NCI-H69 (cell line): ENCODE results near the gene MAGIX.
"Not testable (repeated sequence)": the region's sequence is repeated elsewhere in the genome, so short reads cannot be mapped to it uniquely, and the experiment has no call there.

ENCODE experiments used
- DNase-seq: peaks from one replicate; lab custom pipeline; 2025; lab: John Stamatoyannopoulos, UW

Gene MAGIX

DNA sequence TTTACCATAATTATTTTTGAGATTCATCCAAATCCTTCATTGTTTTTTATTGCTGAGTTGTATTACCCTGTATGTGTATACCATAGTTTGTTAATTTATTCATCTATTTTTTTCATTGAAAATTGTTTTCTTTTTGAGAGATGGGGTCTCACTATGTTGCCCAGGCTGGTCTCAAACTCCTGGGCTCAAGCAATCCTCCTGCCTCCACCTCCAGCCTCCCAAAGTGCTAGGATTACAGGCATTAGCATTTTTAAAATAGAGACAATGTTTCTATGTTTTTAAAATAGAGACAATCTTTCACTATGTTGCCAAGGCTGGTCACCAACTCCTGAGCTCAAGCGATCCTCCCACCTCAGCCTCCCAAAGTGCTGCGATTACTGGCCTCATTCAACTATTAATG is 1.6 kb upstream of the MAGIX start:
- no peak for DNase-seq

DNA sequence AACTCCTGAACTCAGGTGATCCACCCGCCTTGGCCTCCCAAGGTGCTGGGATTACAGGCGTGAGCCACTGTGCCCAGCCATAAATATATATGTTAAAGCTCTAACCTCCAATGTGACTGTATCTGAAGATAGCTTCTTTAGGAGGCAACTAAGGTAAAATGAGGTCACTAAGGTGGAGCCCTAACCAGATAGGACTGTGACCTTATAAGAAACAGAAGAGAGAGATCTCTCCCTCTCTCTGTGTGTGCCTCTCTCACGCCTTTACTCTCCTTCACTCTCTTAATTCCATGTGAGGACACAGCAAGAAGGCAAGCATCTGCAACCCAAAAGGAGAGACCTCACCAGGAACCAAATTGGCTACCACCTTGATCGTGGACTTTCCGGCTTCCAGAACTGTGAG is 926 bp upstream of the MAGIX start:
- DNase-seq, result no peak

DNA sequence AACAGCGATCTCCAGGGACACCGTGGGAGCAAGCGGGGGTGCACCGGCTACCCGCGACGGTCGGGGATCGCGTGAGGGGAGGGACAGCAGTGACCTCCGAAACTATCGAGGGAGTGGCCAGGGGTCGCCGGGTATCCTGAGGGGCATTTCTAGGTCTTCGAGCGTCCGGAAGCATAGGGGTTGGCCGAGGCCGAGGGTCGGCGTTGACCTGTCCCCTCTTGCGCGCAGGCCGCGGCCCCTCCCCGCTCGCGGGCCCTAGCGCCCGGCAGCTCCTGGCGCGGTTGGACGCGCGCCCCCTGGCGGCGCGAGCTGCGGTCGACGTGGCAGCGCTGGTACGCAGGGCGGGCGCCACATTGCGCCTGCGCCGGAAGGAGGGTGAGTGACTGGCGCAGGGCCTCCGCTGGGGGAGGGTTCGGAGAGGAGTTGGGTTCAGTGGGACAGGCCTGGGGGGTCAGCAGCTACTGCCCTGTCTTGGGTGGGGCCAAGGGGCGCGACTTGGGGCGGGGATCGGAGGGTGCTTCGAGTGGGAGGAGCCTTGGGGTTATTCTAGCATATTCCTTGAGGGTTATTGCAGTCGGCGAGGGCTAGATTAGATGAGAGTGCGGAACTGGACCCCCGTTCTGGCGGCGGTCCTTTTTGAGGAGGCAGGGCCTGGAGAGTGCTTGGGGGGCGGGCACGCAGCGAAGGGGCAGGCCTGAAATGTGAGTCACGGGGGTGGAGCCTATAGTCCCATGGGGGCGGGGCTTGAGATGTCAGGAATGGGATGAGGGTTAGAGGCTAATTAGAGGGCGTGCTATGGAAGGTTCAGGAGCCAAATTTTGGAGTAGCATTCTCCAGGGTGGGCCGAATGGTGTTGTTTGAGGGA is 1.2 kb downstream of the MAGIX start:
- peak; percentile 86 for DNase-seq

DNA sequence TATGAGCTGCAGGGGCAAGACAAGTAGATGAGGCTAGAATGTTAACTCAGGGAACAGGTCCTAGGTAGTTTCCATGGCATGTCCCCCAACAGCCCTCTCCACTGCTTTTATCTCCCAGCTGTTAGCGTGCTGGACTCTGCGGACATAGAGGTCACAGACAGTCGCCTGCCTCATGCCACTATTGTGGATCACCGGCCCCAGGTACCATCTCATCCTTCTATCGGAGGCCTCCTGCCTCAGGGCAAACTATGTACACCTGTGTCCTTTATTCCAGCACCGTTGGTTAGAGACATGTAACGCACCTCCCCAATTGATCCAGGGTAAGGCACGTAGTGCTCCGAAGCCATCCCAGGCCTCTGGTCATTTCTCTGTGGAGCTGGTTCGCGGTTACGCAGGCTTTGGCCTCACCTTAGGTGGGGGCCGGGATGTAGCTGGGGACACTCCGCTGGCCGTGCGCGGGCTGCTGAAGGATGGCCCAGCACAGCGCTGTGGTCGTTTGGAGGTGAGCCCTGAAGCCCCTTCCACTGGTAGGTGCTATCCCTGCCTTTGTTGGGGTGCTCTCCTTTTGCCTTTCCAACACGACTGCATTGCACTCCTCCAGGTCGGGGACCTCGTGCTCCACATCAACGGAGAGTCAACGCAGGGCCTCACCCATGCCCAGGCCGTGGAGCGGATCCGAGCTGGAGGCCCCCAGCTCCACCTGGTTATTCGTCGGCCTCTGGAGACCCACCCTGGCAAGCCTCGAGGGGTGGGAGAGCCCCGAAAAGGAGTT is 2.2 kb downstream of the MAGIX start:
- DNase-seq, result no peak

DNA sequence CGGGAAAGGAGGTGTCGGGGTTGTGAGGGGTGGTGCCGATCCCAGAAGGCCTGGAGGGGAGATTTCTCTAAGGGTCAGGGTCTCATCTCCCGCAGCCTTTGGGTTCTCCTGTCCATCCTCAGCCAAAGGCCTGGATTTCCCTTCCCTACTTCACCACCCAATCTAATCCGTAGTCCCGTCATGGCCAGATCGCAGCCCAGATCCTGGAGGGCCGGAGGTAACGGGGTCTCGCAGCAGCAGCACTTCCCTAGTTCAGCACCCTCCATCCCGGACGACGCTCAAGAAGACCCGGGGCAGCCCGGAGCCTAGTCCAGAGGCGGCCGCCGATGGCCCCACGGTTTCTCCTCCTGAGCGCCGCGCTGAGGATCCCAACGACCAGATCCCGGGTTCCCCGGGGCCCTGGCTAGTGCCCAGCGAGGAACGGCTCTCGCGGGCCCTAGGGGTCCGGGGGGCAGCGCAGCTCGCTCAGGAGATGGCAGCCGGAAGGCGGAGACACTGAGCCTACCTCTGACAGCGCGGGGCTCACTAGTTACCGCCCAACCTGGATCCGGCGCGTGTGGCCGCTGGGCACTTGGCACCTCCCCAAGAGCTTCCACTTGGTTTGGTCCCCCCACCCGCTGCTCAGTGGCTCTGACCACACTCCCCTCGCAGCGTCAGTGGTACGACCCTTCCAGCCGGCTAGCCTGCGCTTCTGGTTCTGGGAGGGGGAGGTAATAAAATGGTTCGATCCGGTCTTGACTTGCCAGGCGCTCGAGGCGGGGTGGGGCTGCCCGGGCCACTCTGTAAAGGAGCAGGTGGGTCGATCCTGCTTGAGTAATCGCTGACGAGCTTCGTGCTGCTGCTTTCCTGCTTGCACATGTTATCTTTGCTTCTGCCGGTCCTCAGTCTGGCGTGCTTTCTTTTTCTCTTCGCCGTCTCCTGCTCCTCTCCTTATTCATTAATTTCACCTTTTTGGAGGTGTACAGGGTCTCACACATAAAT is 3.6 kb downstream of the MAGIX start:
- DNase-seq, result peak; percentile 97

DNA sequence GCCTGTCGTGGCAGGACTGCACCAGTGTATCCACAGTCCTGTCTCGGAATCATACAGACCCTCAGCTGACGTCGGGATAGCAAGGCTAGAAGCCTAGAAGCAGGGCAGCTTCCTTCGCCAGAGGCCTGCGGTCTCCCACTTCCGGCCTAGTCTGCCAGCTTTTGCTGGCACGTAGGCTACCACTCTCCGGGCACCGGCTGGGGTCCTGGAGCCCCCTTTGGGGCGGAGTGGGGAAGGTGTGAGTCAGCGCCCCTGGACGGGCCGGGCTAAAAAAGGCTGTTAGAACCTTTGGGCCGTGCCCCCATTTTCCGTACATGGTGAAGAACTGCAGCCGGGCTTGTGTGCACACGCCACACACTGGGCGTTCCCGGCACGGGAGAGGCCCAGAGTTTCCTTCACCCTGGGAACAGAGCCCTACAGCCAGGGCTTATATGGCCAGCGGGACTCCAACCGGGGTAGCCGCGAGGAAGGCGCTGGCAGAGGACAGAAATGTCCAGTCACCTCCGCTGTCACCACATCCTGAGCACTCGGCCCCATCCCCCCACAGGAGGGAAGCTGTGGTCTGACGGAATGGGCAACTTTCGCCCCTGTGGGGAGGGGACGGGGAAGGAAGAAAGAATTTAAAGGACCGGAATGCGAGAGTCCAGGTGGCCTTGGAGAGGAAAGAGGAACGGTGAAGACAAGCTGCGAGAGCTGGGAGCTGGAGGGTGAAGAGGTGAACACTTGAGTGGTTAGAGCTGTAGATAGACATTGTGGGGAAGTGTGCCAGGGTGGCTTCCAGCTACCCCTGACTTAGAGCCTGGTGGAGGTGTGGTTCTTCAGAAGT is 4.6 kb downstream of the MAGIX start:
- DNase-seq, result peak; percentile 71

DNA sequence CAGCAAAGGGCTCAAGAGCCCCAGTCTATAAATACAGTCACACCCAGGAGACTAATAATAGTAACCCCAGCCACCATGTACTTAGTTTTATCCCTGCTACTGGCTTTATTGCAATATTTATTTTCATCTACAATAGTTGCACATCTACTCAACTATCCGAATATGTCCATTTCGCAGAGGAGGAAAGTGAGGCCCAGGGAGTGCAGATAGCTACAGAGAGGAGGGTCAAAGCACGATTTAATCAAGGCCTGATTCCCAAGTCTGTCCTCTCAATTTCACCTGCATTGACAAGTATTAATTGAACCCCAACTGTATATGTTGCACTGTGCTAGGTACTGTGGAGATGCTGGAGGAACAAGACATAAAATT is 5.2 kb downstream of the MAGIX start:
- no peak for DNase-seq

DNA sequence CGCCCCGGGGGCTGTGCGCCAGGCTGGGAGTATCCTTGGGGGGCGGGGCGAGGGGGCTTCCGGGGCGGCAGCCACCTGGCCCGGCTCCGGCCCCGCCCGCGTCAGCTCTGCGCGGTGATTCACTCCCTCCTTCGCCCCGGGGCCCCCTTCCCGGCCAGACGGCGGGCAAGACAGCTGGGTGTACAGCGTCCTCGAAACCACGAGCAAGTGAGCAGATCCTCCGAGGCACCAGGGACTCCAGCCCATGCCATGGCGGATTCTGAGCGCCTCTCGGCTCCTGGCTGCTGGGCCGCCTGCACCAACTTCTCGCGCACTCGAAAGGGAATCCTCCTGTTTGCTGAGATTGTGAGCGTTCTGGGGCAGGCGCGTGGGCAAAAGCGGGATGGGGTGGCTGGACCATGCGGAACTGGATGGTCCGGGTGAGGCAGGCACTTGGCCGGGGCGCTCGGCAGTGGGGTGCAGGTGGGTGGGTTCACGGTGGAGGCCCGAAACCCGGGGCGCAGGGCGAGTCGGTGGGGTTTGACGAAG is 9.3 kb downstream of the MAGIX start, which contains the start of gene PLP2:
TSS of gene PLP2 (plus strand) at position 147 of the 528 bp plus-strand sequence. CDS start at position 250, 103 bp downstream.
- DNase-seq, result peak; percentile 79

DNA sequence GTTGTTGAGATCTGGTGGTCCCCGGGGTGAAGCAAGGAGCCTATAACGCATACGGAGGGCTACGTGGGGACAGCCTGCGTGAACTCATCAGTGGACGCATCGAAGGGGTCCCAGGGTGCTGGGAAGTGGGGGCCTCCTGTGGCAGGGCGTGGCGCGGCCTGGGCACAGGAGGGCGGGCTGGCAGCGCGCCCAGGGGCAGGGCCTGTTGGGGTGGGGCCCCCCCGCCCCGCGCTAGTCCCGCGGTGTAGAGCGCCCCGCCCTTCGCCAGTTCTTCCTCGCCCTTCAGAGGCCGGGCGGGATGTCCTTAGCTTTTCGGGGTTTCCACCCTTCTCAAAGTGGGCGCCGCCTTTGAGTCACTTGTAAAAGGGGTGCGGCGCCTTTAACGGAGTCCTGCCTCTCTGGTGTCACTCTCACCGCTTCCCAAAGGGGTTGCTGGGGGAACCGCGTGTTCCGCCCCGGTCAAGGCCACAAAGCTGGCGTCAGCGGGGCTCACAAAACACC is 9.8 kb downstream of the MAGIX start:
- peak; percentile 83 for DNase-seq

DNA sequence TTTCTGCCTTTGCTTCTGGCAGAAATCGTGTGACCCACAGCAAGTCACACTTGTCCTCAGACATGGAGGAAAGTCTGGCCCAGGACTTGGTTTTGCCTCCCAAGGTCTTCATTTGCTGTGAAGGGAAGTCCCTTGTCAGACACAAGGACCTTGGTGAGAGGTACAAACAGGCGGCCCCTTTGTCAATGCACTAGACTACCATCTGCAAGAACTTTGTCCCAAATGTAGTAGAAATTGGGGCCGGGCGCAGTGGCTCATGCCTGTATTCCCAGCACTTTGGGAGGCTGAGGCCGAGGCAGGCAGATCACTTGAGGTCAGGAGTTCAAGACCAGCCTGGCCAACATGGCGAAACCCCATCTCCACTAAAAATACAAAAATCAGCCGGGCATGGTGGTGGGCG is 11.0 kb downstream of the MAGIX start:
- DNase-seq, result not testable (repeated sequence)

DNA sequence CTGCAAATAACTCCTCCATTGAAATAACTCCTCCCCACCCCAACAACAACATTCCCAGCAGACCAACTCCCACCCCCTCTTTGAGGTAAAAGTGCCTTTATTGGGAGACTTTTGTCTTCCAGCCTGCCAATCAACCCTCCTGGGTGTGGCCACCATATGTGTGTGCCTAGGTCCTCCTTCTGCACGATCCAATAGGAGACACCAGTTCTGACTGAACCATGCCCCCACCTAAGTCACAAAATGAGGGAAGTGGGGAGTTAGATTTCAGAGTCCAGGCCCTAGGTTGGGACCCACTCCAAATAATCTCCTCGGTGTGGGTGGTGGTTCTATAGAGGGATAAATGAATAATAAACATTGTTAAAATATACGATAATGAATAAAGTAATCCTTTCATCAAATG is 12.2 kb downstream of the MAGIX start:
- no peak for DNase-seq

DNA sequence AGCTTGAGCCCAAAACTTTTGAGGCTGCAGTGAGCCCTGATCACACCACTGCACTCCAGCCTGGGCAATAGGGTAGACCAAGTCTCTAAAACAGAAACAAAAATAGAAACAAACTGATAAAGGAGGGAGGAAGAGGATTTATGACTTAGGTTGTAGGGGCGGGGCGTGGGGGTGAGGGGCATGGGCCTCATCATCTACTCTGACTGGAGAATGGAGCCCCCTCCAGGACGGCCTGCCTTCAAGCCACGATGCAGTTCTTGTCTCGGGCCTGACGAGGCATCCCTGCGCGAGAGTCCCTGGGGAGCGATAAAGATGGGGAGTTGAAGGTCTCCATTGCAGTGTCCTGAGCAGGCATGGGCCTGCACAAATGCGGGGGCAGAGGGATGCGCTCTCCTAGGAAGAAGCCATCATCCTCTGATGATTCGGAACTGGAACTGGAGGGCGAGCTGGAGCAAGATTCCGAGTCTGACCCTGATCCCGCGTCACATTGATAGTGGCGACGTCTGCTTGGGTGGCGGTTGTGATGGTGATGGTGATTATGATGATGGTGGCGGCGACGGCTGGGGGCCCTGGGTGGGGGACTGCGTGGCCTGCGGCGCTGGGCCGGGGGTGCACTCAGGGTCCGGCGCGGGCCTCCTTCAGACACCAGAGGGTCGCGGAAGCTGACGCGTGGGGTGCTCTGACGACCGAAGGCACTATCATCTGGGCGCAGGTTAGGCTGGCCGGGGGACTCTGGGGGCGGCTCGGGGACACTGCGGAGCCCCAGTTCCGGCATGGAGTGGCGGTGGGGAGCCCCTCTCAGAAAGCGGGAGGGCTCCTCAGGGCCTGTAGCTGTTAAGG is 13.1 kb downstream of the MAGIX start:
- DNase-seq, result no peak

DNA sequence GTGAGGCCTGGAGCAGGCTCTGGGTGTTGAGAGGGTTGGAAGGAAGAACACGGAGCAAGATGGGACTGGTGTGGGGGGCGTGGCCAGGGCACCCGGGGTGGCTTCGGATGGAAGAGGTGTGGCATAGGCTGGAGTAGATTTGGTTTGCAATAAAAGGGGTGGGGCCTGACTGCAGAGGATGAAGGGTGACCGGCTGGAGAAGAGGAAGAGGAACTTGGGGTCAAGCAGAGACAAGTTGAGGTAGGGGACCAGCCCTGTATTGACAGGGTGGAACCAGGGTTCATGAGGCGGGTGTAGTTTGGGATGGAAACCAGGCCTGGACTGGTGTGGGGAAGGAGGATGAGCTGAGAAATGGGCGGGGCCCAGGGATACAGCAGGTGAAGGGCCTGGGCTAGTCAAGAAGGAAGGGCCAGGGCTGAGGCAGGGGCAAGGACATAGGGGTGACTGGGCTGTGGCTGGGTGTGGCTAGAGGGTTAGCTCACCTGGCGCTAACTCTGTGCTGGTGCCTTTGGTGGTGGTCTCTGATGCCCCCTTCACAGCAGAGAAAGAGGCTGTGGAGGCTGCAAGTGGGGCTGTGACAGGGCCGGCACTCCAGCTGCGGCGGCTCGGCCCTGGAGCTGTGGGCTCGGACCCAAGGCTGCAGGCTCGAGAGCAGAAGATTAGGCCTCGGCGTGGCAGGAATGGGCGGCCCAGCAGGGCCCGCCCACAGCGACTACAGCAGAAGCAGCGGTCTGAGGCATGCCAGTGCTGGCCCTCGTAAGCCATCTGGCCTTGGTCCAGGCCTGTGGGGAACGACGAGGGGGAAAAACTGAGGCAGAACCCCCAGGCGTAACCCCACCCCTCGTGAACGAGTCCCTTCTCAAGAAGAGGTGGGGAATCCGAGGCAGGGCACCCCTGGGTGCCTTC is 14.1 kb downstream of the MAGIX start:
- no peak for DNase-seq

DNA sequence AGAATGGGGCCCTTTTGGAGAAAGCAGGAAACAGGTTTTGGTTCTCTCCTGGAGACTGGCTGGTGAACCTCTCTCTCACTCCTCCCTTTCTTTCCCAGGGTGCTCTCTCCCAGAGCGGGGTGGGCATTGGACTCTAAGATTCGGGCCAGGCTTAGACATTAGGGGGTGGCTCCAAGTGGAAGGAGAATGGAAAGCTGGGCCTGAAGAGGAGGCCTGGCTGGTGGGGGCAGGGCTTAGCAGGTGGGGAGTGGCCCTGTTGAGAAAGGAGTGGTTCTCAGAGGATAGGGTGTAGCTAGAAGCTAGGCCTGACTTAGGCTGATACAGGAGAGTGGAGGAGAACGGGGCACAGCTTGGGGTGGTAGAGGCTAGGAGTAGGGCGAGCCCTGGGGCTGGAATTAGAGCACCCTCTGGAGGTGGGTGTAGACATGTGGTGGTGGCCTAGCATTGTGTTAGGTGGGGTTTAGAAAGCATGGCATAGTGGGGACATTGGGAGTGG is 14.8 kb downstream of the MAGIX start:
- no peak for DNase-seq

DNA sequence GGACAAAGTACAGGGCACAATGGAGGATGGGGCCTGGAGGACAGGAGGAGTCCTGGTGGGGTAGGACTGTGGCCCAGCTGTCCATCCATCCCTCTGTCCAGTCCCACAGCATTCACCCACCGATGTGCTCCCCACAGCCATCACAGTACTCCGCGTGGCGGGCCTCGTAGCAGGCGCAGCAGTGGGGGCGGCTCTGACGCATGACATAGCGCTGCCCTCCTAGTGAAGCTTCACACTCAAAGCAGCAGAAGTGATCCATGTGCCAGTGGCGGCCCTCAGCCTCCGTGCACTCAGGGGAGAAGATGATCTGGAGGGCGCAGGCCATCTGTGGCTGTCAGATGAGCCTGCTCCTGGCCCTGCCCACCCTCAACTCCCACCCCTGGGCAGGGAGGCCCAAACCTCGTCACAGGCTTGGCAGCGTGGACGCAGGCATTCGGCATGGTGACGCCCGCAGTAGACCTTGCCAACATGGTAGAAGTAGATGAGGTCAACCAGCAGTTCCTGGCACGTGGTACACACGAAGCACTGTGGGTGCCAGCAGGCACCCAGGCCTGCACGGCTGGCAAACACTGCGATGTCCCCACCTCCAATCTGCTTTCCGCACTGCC is 15.4 kb downstream of the MAGIX start:
- DNase-seq, result no peak

DNA sequence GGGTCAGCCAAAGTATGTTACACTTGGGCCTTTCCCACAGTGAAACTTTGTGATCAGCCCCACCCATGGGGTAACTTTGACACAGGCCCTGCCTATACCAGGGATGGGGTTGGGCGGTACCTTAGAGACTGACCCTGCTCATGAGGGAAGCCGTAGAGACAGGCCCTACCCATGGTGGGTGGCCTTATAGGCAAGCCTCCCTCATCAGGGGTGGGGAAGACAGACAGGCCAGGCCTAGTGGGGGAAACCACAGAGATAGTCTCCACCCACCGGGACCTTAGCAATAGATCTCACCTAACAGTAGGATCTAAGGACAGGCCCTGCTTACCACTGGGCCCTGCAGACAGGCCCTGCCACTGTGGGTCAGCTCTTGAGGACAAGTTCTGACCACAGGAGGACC is 16.0 kb downstream of the MAGIX start:
- no peak for DNase-seq

DNA sequence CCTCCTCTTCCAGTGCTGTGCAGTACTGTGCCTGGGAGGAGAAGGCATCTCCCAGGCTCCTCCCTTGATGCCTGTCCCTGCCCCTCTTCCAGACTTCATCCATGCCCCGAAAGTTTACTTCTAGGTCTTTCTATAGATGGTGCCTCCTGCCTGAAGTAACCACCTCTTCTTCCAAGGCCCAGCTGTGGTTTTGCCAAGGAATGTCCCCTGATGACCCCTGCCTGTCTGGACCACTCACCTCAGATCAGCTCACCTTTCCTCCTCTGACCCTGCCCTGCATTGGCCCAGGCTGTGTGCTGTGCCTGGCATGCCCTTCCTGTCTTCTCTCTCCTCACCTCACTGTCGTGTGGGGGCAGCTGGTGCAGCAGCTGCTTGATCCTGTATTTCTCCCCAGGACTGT is 16.8 kb downstream of the MAGIX start:
- no peak for DNase-seq

DNA sequence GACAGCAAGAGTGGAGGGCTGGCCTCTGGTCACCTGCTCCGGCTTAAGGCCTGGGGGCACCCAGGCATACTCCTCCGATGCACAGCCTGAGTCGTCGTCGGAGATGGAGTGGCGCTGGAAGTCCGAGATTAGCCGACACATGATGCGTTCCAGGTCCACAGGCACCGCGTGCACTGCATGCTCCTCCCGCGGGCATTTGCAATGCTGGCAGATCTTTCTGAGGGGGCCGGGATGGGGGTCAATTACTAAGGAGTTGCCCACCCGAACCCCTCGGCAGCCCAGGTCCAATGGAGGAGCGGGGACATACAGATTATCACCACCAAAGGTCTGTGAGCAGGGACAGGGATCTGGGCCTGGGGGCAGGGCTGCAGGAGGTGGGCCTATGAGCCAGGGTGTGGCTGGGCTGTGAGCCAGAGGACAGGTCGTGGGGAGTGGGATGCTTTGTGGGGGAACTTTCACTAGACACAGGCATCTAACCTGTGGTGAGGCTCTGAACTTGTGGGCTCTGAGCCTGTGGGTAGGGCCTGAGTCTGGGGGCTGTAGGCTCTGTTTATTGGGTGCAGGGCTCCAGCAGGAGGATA is 21.2 kb downstream of the MAGIX start:
- DNase-seq, result no peak
